Measurements from ENCODE around the gene RAB36. TPM values are rescaled to one million over a fixed set of nuclear protein-coding genes. Genes with fewer than 3 reads are reported as not detected.

Gene RAB36
- polyA plus RNA-seq, 2 of the 4 experiments (the other 2 are of a cell fraction): 2.5 to 4.0 TPM

- H3K4me2 ChIP-seq: no peak overlapping the region
- H3K4me1 ChIP-seq: no peaks in the 10 kb centered on the region
- CTCF ChIA-PET: interaction anchor here (1.0 to 1.2 kb wide), 2 partner anchors 19 to 20 kb away, joined by 3 read pairs; no protein-coding TSS in a partner anchor
- ATAC-seq: no peak
- no peak overlapping the region for H3K4me3 ChIP-seq
- no peak overlapping the region for H3K27ac ChIP-seq
- TF ChIP-seq RARB (CRISPR knock-in tag; IDR thresholded peaks at IDR 0.05) (no peak), ZC3H11A (IDR thresholded peaks at IDR 0.05) (no peak), RCOR1 (IDR thresholded peaks at IDR 0.05; ENCODE audit: low read depth, low read length) (no peak), POLR2A (IDR thresholded peaks at IDR 0.05; ENCODE audit: low read length) (no peak)
- no peak for FAIRE-seq
- no peaks in the 10 kb centered on the region for H3K9me3 ChIP-seq
- no peak for DNase-seq (ENCODE audit: low read depth in 1 of 2, low spot score in 1 of 2)
- WGBS (ENCODE audit: missing lambda C conversion rate): 85% methylated on average over 7 of the region's 13 CpGs
- POLR2A ChIA-PET: no interaction called here
Measured at GRCh38 chr22:23213022-23213555, 67.8 kb downstream of the RAB36 start.

GRCh38 chr22:23213581-23214334 lies 68.5 kb downstream of the RAB36 start:
- H3K4me3 ChIP-seq: no peak overlapping the region
- no peak overlapping the region for H3K27ac ChIP-seq
- TF ChIP-seq RCOR1 (IDR thresholded peaks at IDR 0.05; ENCODE audit: low read depth, low read length) (no peak), ZNF302 (CRISPR knock-in tag; IDR thresholded peaks at IDR 0.05) (no peak), HDAC2 (IDR thresholded peaks at IDR 0.05) (no peak), RFX5 (IDR thresholded peaks at IDR 0.05) (no peak), CHD4 (IDR thresholded peaks at IDR 0.05; ENCODE audit: borderline replicate concordance) (no peak), ELK1 (IDR thresholded peaks at IDR 0.05; ENCODE audit: low read depth, low read length) (no peak), HOXB13 (CRISPR knock-in tag; IDR thresholded peaks at IDR 0.05; ENCODE audit: low read depth) (no peak), HMGXB4 (CRISPR knock-in tag; IDR thresholded peaks at IDR 0.05; ENCODE audit: borderline replicate concordance) (no peak), SMC3 (IDR thresholded peaks at IDR 0.05) (no peak), HOXA7 (CRISPR knock-in tag; IDR thresholded peaks at IDR 0.05) (no peak), SREBF2 (IDR thresholded peaks at IDR 0.05) (no peak), KDM1A (IDR thresholded peaks at IDR 0.05; ENCODE audit: low read depth) (no peak)
- ChIA-PET CTCF (interaction anchor here (1.0 kb wide), 1 partner anchor 21 kb away, joined by 3 read pairs; no protein-coding TSS in a partner anchor), POLR2A (no interaction called here)
- DNase-seq (ENCODE audit: low read depth in 1 of 2, low spot score in 1 of 2): no peak
- WGBS (ENCODE audit: missing lambda C conversion rate): 89% methylated on average over 11 of the region's 11 CpGs
- H3K4me2 ChIP-seq: no peak overlapping the region
- no peaks in the 10 kb centered on the region for H3K9me3 ChIP-seq
- H3K4me1 ChIP-seq: no peaks in the 10 kb centered on the region
- FAIRE-seq: no peak
- no peak for ATAC-seq

Small RNA genes within 50 kb of the gene (small RNA-seq; reads per million reads assigned to genes)
- gene BCRP8: 0 to 0.43 (median 0) reads per million in 6 experiments
- gene RF00017: 0 reads per million in 6 experiments
- gene RF00066: 0 reads per million in 6 experiments

Other genes starting within 250 kb of the RAB36 start
- 1.9 and 2.0 TPM in 2 replicates for gene GNAZ, start 75.0 kb upstream of the RAB36 start, polyA plus RNA-seq (2011; rRNA removed)
- gene GNAZ, start 75.0 kb upstream of the RAB36 start, polyA plus RNA-seq (2017; fragmentation: RNase III; extraction: RNeasy Plus Mini Kit Qiagen cat#74134 plus additional on column Dnase treatment): 1.9 to 2.5 TPM (median 2.1 TPM) in 3 replicates
- gene RSPH14, start 3.5 kb upstream of the RAB36 start, polyA plus RNA-seq (2011; rRNA removed): 2.5 and 2.7 TPM in 2 replicates
- gene RSPH14, start 3.5 kb upstream of the RAB36 start, polyA plus RNA-seq (2017; fragmentation: RNase III; extraction: RNeasy Plus Mini Kit Qiagen cat#74134 plus additional on column Dnase treatment): 1.4 to 1.5 TPM (median 1.4 TPM) in 3 replicates
- gene BCR, start 35.0 kb downstream of the RAB36 start, polyA plus RNA-seq (2011; rRNA removed): 12.7 and 14.7 TPM in 2 replicates
- gene BCR, start 35.0 kb downstream of the RAB36 start, polyA plus RNA-seq (2017; fragmentation: RNase III; extraction: RNeasy Plus Mini Kit Qiagen cat#74134 plus additional on column Dnase treatment): 13.9 to 16.4 TPM (median 16.1 TPM) in 3 replicates